A549 (cell line): Measurements from ENCODE around the gene DEFB132. TPM values are rescaled to one million over a fixed set of nuclear protein-coding genes. Genes with fewer than 3 reads are reported as not detected.

ENCODE experiments used
- ATAC-seq, 2 experiments: fragments of 200-7000 bp in 1 of 2; fragments of >200 bp in 1 of 2; cut with Nextera tagmentation in 1 of 2; cut with Tn5 transposase in 1 of 2; 3 replicates each; pipeline versions ENCODE4 v1.8.0 to v1.9.1; 2018 to 2020; ENCODE audit warnings: mild to moderate bottlenecking in 1 of 2, moderate library complexity in 1 of 2
- CTCF ChIA-PET: fragments of 300-600 bp; sonication (Branson Sonifier 250); formaldehyde crosslinking; extraction: SDS; loops from one replicate; lab custom pipeline; 2021; ENCODE audit warnings: antibody characterized with exemption, inconsistent platforms; lab: Yijun Ruan, JAX
- POLR2A ChIA-PET: fragments of 350-600 bp; formaldehyde crosslinking; extraction: SDS; loops from one replicate; lab custom pipeline; 2021; ENCODE audit warnings: antibody characterized with exemption, inconsistent platforms; lab: Yijun Ruan, JAX
- DNase-seq, 2 experiments: peaks; one replicate each; pipeline versions ENCODE4 v3.0.0 to v3.0.0-alpha.2; 2011 to 2016; ENCODE audit warnings: low read depth in 1 of 2, low spot score in 1 of 2
- FAIRE-seq: peaks from 2 replicates; lab custom pipeline; 2011; peaks lifted over from hg19 to GRCh38; lab: Jason Lieb, UNC
- H3K27ac ChIP-seq, 2 experiments: fragments of >200 bp; sonication (Bioruptor Twin); formaldehyde crosslinking; 3 replicates each; pipeline ENCODE4 v1.5.1; 2016 to 2017
- H3K4me1 ChIP-seq: fragments of >200 bp; sonication (Bioruptor Twin); formaldehyde crosslinking; 3 replicates; pipeline ENCODE4 v1.6.1; 2016
- H3K4me2 ChIP-seq: fragments of >200 bp; sonication (Bioruptor Twin); formaldehyde crosslinking; 3 replicates; pipeline ENCODE4 v1.6.1; 2016
- H3K4me3 ChIP-seq: fragments of >200 bp; sonication (Bioruptor Twin); formaldehyde crosslinking; 3 replicates; pipeline ENCODE4 v1.5.1; 2016
- H3K9me3 ChIP-seq: fragments of >200 bp; sonication (Bioruptor Twin); formaldehyde crosslinking; 3 replicates; pipeline ENCODE4 v1.6.1; 2016
- ATOH8 ChIP-seq: fragments of 250-450 bp; sonication (Bioruptor Pico); IDR thresholded peaks from 2 replicates; pipeline ENCODE4 v1.5.0; 2020; ENCODE audit warnings: low read depth, mild to moderate bottlenecking, moderate library complexity
- CBX2 ChIP-seq: fragments of 200-600 bp; sonication (generic); IDR thresholded peaks from 2 replicates; pipeline ENCODE4 v1.6.1; 2016; ENCODE audit warnings: low read depth, mild to moderate bottlenecking, borderline replicate concordance
- CBX8 ChIP-seq: fragments of 200-600 bp; sonication (generic); IDR thresholded peaks from 2 replicates; pipeline ENCODE4 v1.6.1; 2016
- CHD4 ChIP-seq: fragments of 200-600 bp; sonication (generic); IDR thresholded peaks from 2 replicates; pipeline ENCODE4 v1.6.1; 2016; ENCODE audit warnings: antibody characterized with exemption, mild to moderate bottlenecking, borderline replicate concordance
- EHF ChIP-seq: fragments of 250-450 bp; sonication (Bioruptor Pico); IDR thresholded peaks from 2 replicates; pipeline ENCODE4 v1.5.0; 2020; ENCODE audit warnings: mild to moderate bottlenecking
- EHMT2 ChIP-seq: fragments of 200-600 bp; sonication (generic); IDR thresholded peaks from 2 replicates; pipeline ENCODE4 v1.6.1; 2016; ENCODE audit warnings: antibody characterized with exemption, low read depth, mild to moderate bottlenecking, moderate library complexity
- ELK1 ChIP-seq: fragments of 150-350 bp; IDR thresholded peaks from 2 replicates; pipeline ENCODE4 v1.6.1; 2014; ENCODE audit warnings: low read depth, mild to moderate bottlenecking, low read length
- EP300 ChIP-seq, 2 experiments: fragments of >200 bp; sonication (Bioruptor Twin); formaldehyde crosslinking; IDR thresholded peaks; 2 replicates in 1 of 2; 3 replicates in 1 of 2; pipeline ENCODE4 v1.6.1; 2016 to 2017
- HEYL ChIP-seq: fragments of 250-450 bp; sonication (Bioruptor Pico); IDR thresholded peaks from 2 replicates; pipeline ENCODE4 v1.8.0; 2021; ENCODE audit warnings: mild to moderate bottlenecking, moderate library complexity
- HMGXB4 ChIP-seq: fragments of 250-450 bp; sonication (Bioruptor Pico); IDR thresholded peaks from 2 replicates; pipeline ENCODE4 v1.5.0; 2021; ENCODE audit warnings: mild to moderate bottlenecking, moderate library complexity, borderline replicate concordance
- HOXB5 ChIP-seq: fragments of 250-450 bp; sonication (Bioruptor Pico); IDR thresholded peaks from 2 replicates; pipeline ENCODE4 v1.5.0; 2020; ENCODE audit warnings: mild to moderate bottlenecking, moderate library complexity
- JUN ChIP-seq, 2 experiments: fragments of >200 bp; sonication (Bioruptor Twin); formaldehyde crosslinking; IDR thresholded peaks; 2 replicates in 1 of 2; 3 replicates in 1 of 2; pipeline ENCODE4 v1.6.1; 2016 to 2017
- MAFK ChIP-seq: fragments of 450-650 bp; IDR thresholded peaks from 2 replicates; pipeline ENCODE4 v1.6.1; 2014; ENCODE audit not compliant: partially characterized antibody
- NR3C1 ChIP-seq: fragments of >200 bp; sonication (Bioruptor Twin); formaldehyde crosslinking; IDR thresholded peaks from 3 replicates; pipeline ENCODE4 v1.6.1; 2017
- PHF8 ChIP-seq: fragments of 200-600 bp; sonication (generic); IDR thresholded peaks from 2 replicates; pipeline ENCODE4 v1.6.1; 2016; ENCODE audit warnings: low read depth, mild to moderate bottlenecking, antibody characterized with exemption, moderate library complexity, borderline replicate concordance
- POLR2A ChIP-seq: IDR thresholded peaks from 2 replicates; pipeline ENCODE4 v1.6.1; 2012; ENCODE audit warnings: mild to moderate bottlenecking, low read length
- RCOR1 ChIP-seq: fragments of 150-350 bp; IDR thresholded peaks from 2 replicates; pipeline ENCODE4 v1.6.1; 2014; ENCODE audit warnings: antibody characterized with exemption, low read length, low read depth
- REST ChIP-seq: fragments of 200-600 bp; sonication (generic); IDR thresholded peaks from 2 replicates; pipeline ENCODE4 v1.6.1; 2016; ENCODE audit warnings: antibody characterized with exemption, mild to moderate bottlenecking, moderate library complexity
- SMC3 ChIP-seq: fragments of >200 bp; sonication (Bioruptor Twin); formaldehyde crosslinking; IDR thresholded peaks from 3 replicates; pipeline ENCODE4 v1.6.1; 2018; ENCODE audit warnings: inconsistent platforms
- SREBF2 ChIP-seq: fragments of 450-650 bp; IDR thresholded peaks from 2 replicates; pipeline ENCODE4 v1.6.1; 2014; ENCODE audit warnings: mild to moderate bottlenecking, moderate library complexity
- TFCP2L1 ChIP-seq: fragments of 250-450 bp; sonication (Bioruptor Pico); IDR thresholded peaks from 2 replicates; pipeline ENCODE4 v1.5.0; 2021; ENCODE audit warnings: mild to moderate bottlenecking
- TP53 ChIP-seq: fragments of 250-450 bp; sonication (Bioruptor Pico); IDR thresholded peaks from 2 replicates; pipeline ENCODE4 v1.5.0; 2021; ENCODE audit warnings: mild to moderate bottlenecking, moderate library complexity
- ZSCAN20 ChIP-seq: fragments of 250-450 bp; sonication (Bioruptor Pico); IDR thresholded peaks from 2 replicates; pipeline ENCODE4 v1.8.0; 2022; ENCODE audit warnings: mild to moderate bottlenecking, moderate library complexity
- WGBS: methylation state at CpG from one replicate; pipeline ENCODE4 v1.1.6; 2017; ENCODE audit errors: missing lambda C conversion rate; 5-methylcytosine and 5-hydroxymethylcytosine counted together
- polyA plus RNA-seq, 4 experiments: library from polyadenylated mRNA; depleted of rRNA in 3 of 4; stranded (reverse); fragments of >200 nt; fragmentation: RNase III in 1 of 4; extraction: RNeasy Plus Mini Kit Qiagen cat#74134 plus additional on column Dnase treatment in 1 of 4; gene quantifications; 2 replicates in 3 of 4; 3 replicates in 1 of 4; pipeline ENCODE4 v1.2.3, GENCODE V29; 2011 to 2017

The DEFB132 gene
- polyA plus RNA-seq, 2 of the 4 experiments (the other 2 are of a cell fraction): not detected

- ATAC-seq (no peak), DNase-seq (no peak), FAIRE-seq (peak; percentile 96)
- Histone ChIP-seq H3K9me3 (no peaks in the 10 kb centered on the region), H3K4me1 (no peaks in the 10 kb centered on the region), H3K4me2 (no peak overlapping the region), H3K4me3 (no peak overlapping the region), H3K27ac (no peak overlapping the region)
- WGBS: 11% methylated on average over 2 of the region's 2 CpGs
- POLR2A ChIA-PET: no interaction called here
- CTCF ChIA-PET: interaction anchor here (1.3 to 1.5 kb wide), 2 partner anchors 12 to 24 kb away, joined by 3 read pairs; no protein-coding TSS in a partner anchor
- TF ChIP-seq EP300 (IDR thresholded peaks at IDR 0.05) (no peak), NR3C1 (no peak), EHMT2 (no peak), CBX8 (0 out of 2 replicates have a peak, but pooled peaks have one; percentile 56), EHF (CRISPR knock-in tag) (no peak), ATOH8 (CRISPR knock-in tag) (no peak)
These were observed 14.6 kb upstream of the DEFB132 start for GRCh38 chr20:242905-243304.

- WGBS: 24% methylated on average over 2 of the region's 2 CpGs
- H3K27ac ChIP-seq: no peak overlapping the region
- no peak overlapping the region for H3K4me2 ChIP-seq
- ChIA-PET CTCF (no interaction called here), POLR2A (no interaction called here)
- FAIRE-seq (peak; percentile 46), DNase-seq (no peak), ATAC-seq (no peak)
- no peak overlapping the region for H3K4me3 ChIP-seq
- peaks cover 5% of the 10 kb centered on the region; the same call in 2 of the 3 replicates for H3K9me3 ChIP-seq
- TF ChIP-seq POLR2A (no peak), ELK1 (no peak), CBX8 (no peak), MAFK (no peak), REST (no peak), HMGXB4 (CRISPR knock-in tag) (no peak), ZSCAN20 (no peak), CHD4 (no peak), SREBF2 (no peak), SMC3 (no peak), CBX2 (no peak), RCOR1 (no peak), TP53 (CRISPR knock-in tag) (no peak), HEYL (CRISPR knock-in tag) (no peak), JUN (IDR thresholded peaks at IDR 0.05) (no peak), TFCP2L1 (CRISPR knock-in tag) (no peak), PHF8 (no peak), HOXB5 (CRISPR knock-in tag) (no peak), EHF (CRISPR knock-in tag) (no peak)
- no peaks in the 10 kb centered on the region for H3K4me1 ChIP-seq
These were observed 6.2 kb upstream of the DEFB132 start for GRCh38 chr20:251354-251753.
